ENCODE data around the gene SLC38A10. TPM values are rescaled to one million over a fixed set of nuclear protein-coding genes. Genes with fewer than 3 reads are reported as not detected.
"Not testable (repeated sequence)": the region's sequence is repeated elsewhere in the genome, so short reads cannot be mapped to it uniquely, and the experiment has no call there.

The SLC38A10 gene
- total RNA-seq, 1 donor from 2014 or later = 13.9 TPM

DNA sequence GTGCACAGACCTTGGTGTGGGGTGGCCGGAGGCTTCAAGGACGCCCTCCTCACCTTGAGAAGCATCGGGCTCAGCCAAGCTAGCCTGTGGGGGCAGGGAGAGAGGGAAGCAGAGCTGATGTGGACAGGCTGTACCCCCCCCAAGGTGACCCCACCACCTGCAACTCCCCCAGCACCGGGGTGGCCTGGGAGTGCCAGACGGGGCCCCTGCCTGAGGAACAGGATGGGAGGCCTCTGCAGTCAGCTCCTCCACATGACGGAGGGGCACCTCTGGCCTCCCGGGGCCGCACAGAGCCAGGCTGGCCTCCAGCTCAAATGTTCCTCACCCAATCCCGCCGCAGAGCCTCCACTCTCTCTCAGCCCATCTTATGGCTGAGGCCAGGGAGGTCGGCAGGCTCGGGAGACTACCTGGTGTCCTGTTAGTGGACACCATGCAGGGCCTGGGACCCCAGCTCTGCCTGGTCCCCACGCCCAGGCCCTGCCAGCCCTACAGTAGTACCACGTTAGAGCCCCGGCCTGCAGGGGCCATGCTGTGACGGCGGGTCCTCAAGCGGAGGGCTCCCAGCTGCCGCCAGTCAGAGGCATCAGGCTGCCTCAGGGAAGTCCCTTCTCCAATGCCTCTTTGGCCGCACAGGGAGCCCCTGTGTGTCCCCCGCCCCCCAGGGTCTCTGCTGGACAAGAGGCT, 19.4 kb upstream of the SLC38A10 start:
- FAIRE-seq (no peak), DNase-seq (ENCODE audit: low spot score in 2 of 2) (no peak)

DNA sequence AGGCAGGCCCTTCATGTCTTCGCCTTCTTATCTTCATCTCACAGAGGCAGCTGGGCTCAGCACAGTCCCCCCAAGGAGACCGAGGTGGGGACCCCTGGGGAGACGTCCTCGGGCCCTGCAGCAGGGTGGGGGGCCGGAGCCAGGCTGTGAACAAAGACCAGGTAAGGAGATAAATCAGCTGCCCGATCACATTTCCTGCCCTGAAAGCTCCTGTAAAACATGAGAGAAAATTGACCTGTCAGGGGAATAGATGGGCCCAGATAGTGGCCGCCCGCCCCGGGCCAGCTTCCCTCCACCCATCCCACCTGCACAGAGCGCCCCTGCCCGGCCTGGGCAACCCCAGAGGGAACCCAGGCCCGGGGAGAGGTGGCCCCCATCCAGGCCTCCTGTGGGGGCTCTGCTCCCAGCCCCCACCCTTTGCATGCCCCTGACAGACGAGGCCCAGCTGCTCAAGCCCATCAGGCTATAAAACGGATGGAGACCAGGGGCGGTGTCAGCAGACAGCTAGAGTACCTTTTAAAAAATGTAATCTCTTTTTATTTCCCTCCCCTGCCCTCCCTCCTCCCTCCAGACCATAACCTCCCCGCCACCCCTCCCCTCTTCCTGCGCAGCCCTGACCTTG, 18.8 kb upstream of the SLC38A10 start:
- FAIRE-seq (no peak), DNase-seq (ENCODE audit: low spot score in 2 of 2) (no peak)

GRCh38 chr17:81312624-81313325, 17.7 kb upstream of the SLC38A10 start:
- DNase-seq (ENCODE audit: low spot score in 2 of 2) = no peak

DNA sequence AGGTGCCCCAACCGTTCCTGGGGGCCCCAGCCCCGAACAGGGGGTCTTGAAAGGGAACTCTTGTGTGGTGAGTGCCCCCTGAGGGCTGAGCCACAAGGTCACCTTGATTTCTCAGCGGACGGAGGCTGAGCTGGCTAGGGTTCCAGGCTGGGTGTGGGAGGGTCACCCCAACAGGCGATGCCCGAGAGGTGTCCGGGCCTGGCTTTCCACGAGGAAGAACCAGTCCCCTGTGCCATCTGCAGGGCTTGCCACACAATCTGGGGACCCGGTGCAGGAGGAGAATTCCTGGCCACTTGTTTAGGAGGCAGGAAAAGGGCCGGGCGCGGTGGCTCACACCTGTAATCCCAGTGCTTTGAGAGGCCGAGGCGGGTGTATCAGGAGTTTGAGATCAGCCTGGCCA, 16.8 kb upstream of the SLC38A10 start:
- no peak for FAIRE-seq

More at GRCh38 chr17:81312624-81313325, 17.7 kb upstream of the SLC38A10 start:
- FAIRE-seq = no peak

DNA sequence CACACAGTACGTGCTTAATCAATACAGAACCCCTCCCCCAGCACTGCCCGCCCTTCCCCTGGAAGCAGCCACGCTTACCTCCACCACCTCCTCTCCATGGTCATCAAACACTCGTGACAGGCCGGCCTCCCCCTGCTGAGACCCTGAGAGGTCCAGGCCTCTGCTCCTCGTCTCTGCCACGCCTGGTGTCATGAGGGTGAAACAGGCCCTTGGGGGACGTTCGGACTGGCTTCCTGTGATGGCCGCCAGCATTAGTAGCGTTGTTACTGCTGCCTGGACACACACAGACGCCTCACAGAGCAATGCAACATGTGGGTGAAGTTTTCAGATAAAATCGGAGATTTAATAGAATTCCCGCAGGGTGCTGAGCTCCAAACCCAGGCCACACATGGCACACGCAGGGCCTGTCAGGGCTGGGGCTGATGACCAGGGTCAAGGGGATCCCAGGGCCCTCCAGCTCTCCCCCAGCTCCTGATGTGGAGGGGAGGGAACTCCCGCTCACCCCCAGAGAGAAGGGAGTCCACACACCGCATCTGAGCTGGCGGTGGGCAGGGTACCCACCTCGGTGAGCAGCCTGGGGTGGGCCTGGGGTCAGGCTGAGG, 15.9 kb upstream of the SLC38A10 start:
- FAIRE-seq (no peak), DNase-seq (ENCODE audit: low spot score in 2 of 2) (no peak)

More for the DNA sequence above, 16.8 kb upstream of the SLC38A10 start:
- DNase-seq (ENCODE audit: low spot score in 2 of 2) = no peak

DNA sequence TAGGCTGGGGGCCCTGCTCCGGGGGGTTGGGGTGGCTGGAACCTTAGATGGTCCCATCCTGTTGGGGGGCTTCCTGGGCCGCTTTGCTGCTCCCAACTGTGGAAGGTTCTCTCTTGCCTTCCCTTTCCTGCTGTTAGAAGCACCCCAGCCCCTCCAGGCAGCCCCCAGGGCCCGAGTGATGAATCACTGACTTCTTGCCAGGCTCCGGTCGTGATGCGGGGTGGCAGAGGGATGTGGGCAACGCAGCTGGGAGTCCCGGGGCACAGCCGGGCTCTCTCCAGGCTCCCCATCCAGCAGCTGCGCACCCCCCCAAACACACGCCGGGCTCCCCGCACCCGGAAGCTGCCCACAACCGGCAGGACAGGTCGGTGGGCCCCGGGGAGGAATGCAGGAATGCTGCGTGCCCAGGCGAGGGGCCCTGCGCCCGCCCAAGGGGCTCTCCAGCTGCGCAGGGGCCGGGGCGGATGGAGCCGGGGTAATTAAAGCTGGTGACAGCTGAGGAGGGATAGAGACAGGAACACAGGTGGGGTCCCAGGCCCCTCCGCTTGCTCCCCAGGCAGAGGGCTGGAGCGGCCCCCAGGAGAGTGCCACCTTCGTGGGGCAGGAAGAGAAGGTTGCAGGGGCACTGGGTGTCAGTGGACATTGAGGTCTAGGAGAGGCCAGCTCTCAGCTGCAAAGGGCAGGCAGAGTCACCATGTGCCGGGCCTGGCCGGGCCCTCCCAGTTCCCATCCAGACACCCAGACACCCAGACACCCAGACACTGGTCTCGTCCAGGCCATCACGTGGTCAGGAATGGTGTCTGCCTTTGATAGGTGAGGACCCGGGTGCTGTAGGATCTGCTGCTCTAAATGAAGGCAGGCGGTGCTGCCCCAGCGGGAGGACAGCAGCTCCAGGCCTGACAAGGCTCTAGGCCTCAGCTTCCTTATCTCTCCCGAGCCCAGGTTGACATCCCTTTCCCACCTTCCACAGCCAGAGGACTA, 15.0 kb upstream of the SLC38A10 start:
- DNase-seq (ENCODE audit: low spot score in 2 of 2) = no peak
- FAIRE-seq = no peak

DNA sequence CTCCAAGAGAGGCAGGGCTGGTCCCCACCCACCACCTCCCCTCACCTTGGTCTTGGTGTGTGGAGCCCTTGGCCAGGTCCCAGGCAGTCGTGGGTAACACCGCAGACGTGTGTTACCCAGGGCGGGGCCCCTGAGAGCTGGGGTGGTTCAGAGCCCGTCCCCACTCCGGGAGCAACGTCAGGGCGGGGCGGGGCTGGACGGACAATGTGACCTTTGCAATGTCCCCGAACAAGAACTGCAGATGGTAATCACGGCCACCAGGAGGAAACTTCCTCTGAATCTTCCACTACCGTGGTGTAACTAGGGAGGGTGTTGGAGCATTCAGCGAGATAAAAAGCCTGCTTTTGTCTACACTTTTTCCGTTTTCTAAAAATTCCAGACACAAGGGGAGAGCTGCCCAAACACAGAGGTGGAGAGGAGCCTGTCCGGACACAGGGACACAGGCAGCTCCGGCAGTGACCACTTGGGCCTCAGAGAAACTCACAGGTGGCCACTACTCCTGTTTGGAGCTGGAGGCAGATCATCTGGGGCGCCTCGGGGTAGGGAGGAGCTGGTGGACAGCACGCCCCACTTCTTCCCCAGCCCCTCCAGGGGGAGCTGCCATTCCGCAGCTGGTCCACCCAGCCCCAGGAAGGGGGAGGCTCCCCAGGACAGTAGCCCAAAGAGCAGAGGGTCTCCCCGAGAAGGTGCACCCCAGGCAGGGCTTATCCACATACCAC, 14.2 kb upstream of the SLC38A10 start:
- no peak for FAIRE-seq

GRCh38 chr17:81308784-81309139, 13.7 kb upstream of the SLC38A10 start:
- not testable (repeated sequence) for DNase-seq (ENCODE audit: low spot score in 2 of 2); FAIRE-seq

More for the DNA sequence above, 14.2 kb upstream of the SLC38A10 start:
- peak; percentile 76 to 87 for DNase-seq (ENCODE audit: low spot score in 2 of 2)

DNA sequence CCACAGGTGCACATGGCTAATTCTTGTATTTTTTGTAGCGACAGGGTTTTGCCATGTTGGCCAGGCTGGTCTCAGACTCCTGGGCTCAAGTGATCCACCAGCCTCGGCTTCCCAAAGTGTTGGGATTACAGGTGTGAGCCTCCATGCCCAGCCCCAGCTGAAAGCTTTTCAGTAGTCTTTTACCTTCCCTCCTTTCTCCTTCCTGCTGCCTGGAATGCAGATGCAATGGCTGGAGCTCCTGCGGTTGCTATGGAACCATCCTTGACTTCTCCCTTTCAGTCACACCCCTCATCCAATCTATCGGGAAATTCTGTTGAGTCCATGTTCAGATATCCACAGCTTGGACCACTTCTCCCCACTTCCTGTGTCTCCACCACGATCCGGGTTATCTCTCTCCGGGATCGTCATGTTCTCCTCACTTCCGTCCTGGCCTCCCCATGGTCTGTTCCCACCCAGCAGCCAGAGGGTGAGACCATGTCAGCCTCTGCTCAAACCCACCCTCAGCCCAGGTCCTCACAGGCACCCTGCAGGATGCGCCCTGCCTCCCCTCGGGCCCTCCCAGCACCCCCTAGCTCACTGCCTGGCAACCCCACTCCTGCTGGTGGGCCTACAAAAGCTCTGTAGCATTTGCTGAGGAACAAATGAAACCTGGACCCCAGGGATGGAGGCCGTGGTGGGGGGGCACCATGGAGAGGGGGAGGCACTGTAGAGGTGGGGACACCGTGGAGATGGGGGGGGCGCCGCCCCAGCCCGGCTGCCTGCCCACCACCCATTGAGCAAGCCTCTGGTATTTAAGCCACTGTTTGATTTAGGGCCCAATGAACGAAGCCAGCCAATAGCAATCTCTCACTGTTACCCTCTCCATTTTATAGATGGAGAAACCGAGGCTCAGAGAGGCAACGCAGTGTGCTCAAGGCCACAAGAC, 12.8 kb upstream of the SLC38A10 start:
- DNase-seq (ENCODE audit: low spot score in 2 of 2) (no peak), FAIRE-seq (no peak)

DNA sequence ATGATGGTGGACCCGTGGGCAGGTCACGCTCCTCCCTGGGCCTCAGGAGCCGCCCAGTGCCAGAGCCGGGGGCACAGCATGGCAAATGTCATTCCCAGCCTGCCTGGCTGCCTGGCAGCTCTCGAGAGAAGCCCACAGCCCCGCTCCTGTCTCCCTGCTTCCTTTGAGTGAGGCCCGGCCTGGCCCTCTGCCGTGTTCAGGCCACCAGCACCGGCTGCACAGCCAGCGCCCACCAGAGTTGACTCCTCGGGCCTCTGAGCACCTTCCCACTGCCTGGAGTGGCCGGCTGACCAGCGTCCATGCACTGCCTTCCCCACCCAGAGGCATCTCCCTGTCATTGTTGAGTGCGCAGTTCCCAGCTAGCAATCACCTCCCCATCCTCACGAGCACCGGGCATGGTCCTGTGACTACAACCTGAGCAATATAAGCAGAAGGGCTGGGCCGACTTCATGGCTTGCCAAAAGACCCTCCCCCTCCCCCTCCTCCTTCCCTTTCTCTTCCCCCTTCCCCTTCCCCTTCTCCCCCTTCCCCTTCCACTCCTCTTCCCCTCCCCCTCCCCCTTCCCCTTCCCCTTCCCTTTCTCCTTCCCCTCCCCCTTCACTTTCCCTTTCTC, 11.9 kb upstream of the SLC38A10 start:
- FAIRE-seq (no peak), DNase-seq (ENCODE audit: low spot score in 2 of 2) (no peak)

GRCh38 chr17:81306491-81306890, 11.4 kb upstream of the SLC38A10 start:
- FAIRE-seq (no peak), DNase-seq (ENCODE audit: low spot score in 2 of 2) (no peak)

DNA sequence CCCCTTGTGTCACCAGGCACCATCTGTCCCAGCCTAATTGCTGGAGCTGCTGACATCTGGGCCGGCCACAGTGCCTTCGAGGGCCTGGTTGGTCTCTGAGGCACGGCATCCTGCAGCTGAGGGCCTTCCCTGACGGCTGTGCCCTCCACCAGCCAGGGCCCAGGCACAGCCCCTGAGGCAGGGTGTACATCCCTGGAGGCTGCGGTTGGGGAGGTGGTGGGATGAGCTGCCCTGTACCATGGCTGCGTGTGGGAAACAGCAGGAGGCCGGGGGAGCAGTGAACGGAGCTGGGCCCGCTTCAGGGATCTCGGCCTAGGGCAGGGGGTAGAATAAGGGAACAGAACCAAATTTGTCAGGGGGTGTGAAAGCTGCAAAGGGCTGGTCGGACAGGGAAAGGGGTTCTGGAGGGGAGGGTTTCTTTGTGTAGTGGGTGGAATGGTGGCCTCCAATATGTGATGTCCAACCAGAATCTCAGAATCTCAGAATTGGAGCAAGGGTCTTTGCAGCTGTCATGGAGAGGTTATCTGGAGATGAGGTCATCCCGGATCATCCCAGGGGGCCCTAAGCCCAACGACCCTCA, 10.0 kb upstream of the SLC38A10 start:
- FAIRE-seq (no peak), DNase-seq (ENCODE audit: low spot score in 2 of 2) (no peak)

DNA sequence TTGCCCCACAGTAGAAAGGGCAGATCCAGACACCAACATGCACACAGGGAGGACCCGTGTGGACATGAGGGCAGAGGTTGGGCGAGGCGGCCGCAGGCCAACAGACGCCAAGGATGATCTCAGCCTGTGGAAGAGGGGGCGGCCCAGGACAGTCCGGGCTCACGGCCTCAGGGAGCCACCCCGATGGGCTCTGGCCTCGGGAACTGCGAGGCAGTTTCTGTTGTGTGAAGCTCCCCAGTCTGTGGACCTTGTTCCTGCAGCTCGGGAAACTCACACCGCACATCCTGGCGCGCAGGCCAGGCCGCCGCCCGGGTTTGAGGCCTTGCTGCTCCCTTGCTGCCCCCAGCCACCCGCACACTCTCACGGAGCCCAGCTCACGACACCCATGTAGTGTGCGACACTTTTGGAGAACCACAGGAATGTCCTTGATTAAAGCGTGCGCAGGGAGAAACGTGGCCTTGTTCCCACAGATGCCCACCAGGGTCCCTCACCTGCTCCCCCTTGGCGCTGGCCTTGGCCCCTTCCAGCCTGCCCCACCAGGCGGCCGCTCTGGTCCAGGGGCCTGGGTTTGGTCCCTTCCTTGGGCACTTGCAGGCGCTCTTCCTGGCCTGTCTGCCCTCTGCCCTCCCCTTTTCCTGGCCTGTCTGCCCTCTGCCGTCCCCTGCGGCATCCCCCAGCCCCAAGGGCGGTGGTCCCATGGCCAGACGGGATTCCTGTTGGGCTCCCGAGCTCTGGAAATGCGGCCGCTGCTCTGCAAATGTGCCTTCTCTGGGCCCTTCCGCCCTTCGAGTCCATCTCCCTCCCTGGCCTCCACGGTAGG, 9.3 kb upstream of the SLC38A10 start:
- FAIRE-seq (no peak), DNase-seq (ENCODE audit: low spot score in 2 of 2) (no peak)

DNA sequence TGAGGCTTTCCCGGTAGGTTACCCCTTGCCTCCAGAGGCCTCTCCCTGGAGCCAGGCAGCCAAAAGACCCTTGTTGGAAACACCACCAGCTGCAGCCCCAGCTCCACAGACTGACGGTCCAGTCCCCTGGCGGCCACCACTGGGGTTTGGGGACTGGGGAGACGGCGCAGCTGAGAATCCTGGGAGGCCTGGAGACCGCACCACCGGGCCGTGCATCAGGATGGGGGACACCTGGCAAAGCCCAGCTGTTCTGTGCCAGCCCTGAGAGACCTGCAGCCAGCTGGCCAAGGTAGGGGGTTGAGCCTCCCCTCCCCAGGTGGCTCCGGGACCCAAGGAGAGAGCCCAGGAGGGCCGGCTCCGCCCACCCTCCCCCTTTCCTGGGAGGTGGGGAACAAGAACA, 8.3 kb upstream of the SLC38A10 start:
- DNase-seq (ENCODE audit: low spot score in 2 of 2) = no peak
- FAIRE-seq = no peak

DNA sequence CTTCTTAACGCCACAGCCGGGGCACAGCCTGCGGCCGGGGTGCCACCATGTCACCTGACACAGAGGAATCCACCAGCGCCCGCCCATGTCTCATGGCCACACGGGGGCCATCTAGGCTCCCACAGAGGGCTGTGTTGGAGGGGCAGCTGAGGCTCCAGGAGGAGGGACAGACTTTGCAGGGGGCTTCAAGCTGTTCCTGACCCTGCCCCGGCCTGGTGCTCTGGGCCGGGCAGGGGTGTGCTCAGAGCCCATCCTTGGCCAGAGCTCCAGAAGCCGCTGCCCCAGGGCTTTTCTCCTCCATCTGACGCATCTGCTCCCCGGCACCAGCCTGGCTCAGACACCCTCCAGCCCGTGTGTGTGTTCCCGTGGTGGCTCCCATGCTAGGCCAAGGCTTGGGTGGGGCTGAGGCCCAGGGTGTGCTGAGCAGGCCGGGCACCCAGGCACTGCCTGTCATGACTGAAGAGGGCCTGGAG, 7.8 kb upstream of the SLC38A10 start:
- FAIRE-seq (no peak), DNase-seq (ENCODE audit: low spot score in 2 of 2) (no peak)

GRCh38 chr17:81302324-81302723, 7.2 kb upstream of the SLC38A10 start:
- FAIRE-seq = no peak
- DNase-seq (ENCODE audit: low spot score in 2 of 2) = no peak
